GM21825 (cell line): ENCODE data around the gene ZNF726.
"Not testable (repeated sequence)": the region's sequence is repeated elsewhere in the genome, so short reads cannot be mapped to it uniquely, and the experiment has no call there.

Experiments
- ATAC-seq: cut with Tn5 transposase; IDR thresholded peaks from one replicate; pipeline ENCODE4 v1.9.1; 2021; ENCODE audit warnings: mild to moderate bottlenecking, moderate library complexity; ENCODE audit not compliant: unreplicated experiment

The ZNF726 gene

GRCh38 chr19:23914402-23915286 lies at the start of gene ZNF726:
TSS of gene ZNF726 (plus strand) at chr19:23914886. CDS start at chr19:23914995, 109 bp downstream.
- ATAC-seq = peak; percentile 93

GRCh38 chr19:23867895-23868294 lies 46.8 kb upstream of the ZNF726 start:
- no peak for ATAC-seq

- ATAC-seq = no peak
Observed at GRCh38 chr19:23868630-23869029, 46.1 kb upstream of the ZNF726 start.

- ATAC-seq = no peak
Observed at GRCh38 chr19:23872282-23872919, 42.3 kb upstream of the ZNF726 start.

GRCh38 chr19:23876261-23876660 lies 38.4 kb upstream of the ZNF726 start:
- no peak for ATAC-seq

- ATAC-seq = not testable (repeated sequence)
Observed at GRCh38 chr19:23876756-23877155, 37.9 kb upstream of the ZNF726 start.

GRCh38 chr19:23882493-23882892 lies 32.2 kb upstream of the ZNF726 start:
- no peak for ATAC-seq

- ATAC-seq = no peak
Observed at GRCh38 chr19:23884363-23884762, 30.3 kb upstream of the ZNF726 start.

- ATAC-seq = no peak
Observed at GRCh38 chr19:23887642-23888041, 27.0 kb upstream of the ZNF726 start.

GRCh38 chr19:23896096-23896495 lies 18.6 kb upstream of the ZNF726 start:
- not testable (repeated sequence) for ATAC-seq

GRCh38 chr19:23896912-23897311 lies 17.8 kb upstream of the ZNF726 start:
- ATAC-seq = no peak

- no peak for ATAC-seq
Observed at GRCh38 chr19:23901360-23901759, 13.3 kb upstream of the ZNF726 start.

GRCh38 chr19:23904406-23904805 lies 10.3 kb upstream of the ZNF726 start:
- ATAC-seq = no peak

- ATAC-seq = no peak
Observed at GRCh38 chr19:23905771-23906170, 8.9 kb upstream of the ZNF726 start.

- ATAC-seq = no peak
Observed at GRCh38 chr19:23906835-23907234, 7.9 kb upstream of the ZNF726 start.

- ATAC-seq = no peak
Observed at GRCh38 chr19:23908165-23908564, 6.5 kb upstream of the ZNF726 start.

GRCh38 chr19:23909222-23909621 lies 5.5 kb upstream of the ZNF726 start:
- ATAC-seq = no peak

- no peak for ATAC-seq
Observed at GRCh38 chr19:23913931-23914330, 755 bp upstream of the ZNF726 start.

GRCh38 chr19:23916991-23917390 lies 2.3 kb downstream of the ZNF726 start:
- ATAC-seq = no peak

- ATAC-seq = no peak
Observed at GRCh38 chr19:23917856-23918255, 3.2 kb downstream of the ZNF726 start.

GRCh38 chr19:23925285-23925684 lies 10.6 kb downstream of the ZNF726 start:
- no peak for ATAC-seq

GRCh38 chr19:23932878-23933277 lies 18.2 kb downstream of the ZNF726 start:
- ATAC-seq = no peak
